Measurements from ENCODE around the gene ITPKB.
"Not testable (repeated sequence)": the region's sequence is repeated elsewhere in the genome, so short reads cannot be mapped to it uniquely, and the experiment has no call there.

ITPKB gene

GRCh38 chr1:226598955-226599354, 140.1 kb downstream of the ITPKB start:
- not testable (repeated sequence) for DNase-seq

DNA sequence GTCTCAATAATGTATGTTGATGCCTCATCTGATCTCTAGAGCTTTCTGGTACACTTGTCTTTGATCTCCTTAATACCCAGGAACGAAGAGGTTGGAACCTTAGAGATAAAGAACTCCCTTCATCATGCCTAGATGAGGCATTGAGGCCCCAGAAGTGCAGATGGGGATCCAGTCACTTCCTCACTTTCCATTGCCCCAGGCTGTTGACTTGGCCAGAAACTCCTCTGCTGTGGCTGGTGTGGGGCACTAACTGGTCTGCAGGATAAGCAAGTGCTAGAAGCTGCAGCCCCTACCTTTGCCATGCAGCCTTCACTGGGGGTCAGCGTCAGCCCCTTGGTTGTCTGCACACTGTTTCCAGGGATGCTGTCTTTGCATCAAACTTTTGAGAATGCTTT, 140.6 kb downstream of the ITPKB start:
- no peak for DNase-seq

DNA sequence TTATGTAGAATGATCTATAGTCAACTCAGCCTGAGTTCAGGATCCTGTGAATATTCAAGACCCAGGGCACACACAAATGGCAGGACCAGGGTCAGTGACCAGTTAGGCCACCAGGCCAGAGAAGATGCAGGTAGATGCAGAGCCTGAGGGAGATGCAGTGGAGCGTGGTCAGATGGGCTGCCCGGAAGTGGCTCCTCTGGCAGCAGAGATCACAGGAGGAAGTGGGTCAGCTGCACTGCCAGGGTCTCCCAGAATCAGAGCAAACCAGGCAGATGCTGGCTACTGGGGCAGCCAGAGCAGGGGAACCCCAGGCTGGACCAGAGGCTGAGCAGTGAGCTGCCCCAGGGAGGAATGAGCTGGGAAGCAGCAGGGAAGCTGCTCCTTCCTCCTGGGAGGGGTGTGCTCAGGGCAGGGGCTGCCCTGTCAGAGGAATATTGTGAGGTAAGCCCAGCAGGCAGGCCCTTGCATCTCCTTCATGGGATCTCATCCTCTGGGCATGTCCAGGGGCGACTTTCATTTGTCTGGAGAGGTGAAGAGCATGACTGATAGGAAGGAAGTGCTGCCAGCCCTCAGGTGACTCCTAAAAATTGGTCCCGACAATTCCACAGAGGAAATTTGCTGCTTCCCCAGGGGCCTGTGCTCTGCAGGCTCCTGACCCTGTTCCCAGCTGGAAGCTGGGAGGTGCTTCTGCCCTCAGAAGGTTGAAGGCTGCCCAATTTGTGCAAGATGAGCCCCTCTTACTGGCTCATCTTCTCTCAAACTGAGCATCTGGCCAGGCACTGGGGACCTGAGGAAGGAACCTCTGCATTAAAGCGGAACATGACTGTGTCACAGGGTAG, 141.2 kb downstream of the ITPKB start:
- no peak for DNase-seq

GRCh38 chr1:226596531-226597165, 142.4 kb downstream of the ITPKB start:
- DNase-seq = no peak

DNA sequence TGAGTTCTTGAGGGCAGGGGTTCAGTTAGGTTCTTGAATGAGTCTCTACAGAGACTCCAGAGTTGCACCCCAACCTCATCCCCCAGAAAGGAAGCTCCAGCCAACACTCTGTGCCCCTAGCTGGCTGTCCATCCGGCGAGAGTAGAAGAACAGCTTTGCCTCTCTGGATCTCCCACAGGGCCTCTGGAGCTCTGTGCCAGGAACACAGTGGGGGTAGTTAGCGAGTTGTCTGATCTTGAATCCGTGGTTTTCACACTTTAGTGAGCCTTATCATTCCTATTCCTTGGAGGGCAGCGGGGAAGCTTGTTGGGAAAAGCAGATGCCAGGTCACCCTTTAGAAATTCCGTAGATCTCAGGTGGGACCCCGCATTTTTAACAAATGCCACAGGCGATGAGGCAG, 145.5 kb downstream of the ITPKB start:
- no peak for DNase-seq

- DNase-seq = no peak
Observed at GRCh38 chr1:226590614-226591013, 148.5 kb downstream of the ITPKB start.

GRCh38 chr1:226589008-226589733, 149.9 kb downstream of the ITPKB start:
- DNase-seq = no peak

GRCh38 chr1:226588484-226588883, 150.6 kb downstream of the ITPKB start:
- no peak for DNase-seq

DNA sequence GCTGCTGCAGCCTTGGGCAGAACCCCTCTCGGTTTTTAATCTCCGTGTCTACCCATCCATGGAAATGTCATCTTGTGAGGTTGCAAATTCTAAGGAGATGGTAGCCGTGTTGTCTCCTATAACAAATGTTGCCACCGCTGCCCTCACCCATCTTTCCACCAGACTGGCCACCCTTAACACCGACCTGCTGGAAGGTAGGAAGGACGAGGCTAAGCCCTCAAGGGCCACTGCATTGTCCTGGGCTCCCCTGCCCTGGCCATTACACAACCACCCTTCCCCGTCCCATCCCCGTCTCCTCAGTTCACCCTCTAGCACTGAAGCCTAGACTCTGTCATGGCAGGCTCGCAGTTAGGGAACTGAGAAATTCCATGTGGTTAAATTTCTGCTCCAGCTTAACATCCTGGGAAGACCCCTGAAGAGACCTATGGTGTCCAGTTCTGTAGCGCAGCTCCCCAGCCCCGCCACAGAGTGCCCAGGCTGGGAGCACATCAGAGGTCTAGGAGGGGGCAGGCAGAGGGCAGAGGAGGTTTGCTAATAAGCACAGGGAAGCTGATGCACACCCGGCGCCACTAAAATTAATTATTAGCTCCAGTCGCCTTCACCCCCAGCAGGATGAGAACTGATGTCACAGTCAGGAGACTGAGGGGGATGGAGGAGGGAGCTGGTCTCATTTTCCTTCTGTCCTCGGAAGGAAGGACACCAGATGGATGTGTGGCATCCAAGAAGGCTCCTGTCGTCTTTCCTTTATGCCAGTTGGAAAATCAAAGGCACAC, 152.2 kb downstream of the ITPKB start:
- no peak for DNase-seq

GRCh38 chr1:226586116-226586515, 153.0 kb downstream of the ITPKB start:
- DNase-seq = no peak

DNA sequence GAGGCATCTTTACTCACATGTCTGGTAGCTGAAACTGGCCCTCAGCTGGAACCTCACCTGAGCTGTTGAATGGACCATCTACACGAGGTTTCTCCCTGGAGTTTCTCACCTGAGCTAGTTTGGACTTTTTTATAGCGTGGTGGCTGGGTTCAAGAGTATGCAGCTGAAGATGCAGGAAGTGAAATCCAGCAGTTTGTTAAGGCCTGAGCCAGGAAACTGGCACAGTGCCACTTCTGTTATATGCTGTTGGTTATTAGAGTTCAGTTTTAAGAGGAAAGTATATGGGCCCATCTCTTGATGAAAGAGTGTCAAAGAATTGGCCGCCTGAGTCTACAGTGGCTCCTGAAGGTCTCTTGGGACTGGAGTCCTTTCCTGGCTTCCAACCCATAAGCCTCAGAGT, 154.9 kb downstream of the ITPKB start:
- DNase-seq = no peak

DNA sequence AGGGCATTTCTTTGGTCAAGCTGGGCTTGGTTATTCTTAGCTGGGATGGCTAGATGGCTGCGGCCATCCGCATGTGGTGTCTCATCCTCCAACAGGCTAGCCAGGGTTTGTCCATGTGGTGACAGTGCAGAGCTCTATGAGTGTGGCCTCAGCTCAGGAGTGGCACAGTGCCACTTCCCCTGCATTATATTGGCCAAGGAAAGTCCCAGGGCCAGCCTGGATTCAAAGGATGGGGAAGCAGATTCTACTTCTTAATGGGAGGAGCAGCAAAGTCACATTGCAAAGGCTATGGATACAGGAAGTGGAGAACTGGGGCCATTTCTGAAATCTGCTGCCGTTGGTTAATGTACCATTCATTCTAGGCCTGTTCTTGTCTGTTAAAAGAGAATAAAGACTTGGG, 156.1 kb downstream of the ITPKB start:
- no peak for DNase-seq

Measured in NCI-H2107 (cell line).